Retinal pigment epithelial cell (primary cell): ENCODE measurements around the gene LSP1.

Experiments used
- DNase-seq: peaks from one replicate; pipeline ENCODE4 v3.0.0-alpha.2; 2010; ENCODE audit warnings: low read depth
- H3K4me3 ChIP-seq: 2 replicates; pipeline ENCODE4 v1.5.1; 2011; ENCODE audit warnings: mild to moderate bottlenecking, low read length, control low read depth, moderate library complexity
- CTCF ChIP-seq: conservative IDR thresholded peaks from 2 replicates; pipeline ENCODE4 v1.5.1; 2011; ENCODE audit warnings: low read depth, low read length, control low read depth, inconsistent platforms

Gene LSP1

DNA sequence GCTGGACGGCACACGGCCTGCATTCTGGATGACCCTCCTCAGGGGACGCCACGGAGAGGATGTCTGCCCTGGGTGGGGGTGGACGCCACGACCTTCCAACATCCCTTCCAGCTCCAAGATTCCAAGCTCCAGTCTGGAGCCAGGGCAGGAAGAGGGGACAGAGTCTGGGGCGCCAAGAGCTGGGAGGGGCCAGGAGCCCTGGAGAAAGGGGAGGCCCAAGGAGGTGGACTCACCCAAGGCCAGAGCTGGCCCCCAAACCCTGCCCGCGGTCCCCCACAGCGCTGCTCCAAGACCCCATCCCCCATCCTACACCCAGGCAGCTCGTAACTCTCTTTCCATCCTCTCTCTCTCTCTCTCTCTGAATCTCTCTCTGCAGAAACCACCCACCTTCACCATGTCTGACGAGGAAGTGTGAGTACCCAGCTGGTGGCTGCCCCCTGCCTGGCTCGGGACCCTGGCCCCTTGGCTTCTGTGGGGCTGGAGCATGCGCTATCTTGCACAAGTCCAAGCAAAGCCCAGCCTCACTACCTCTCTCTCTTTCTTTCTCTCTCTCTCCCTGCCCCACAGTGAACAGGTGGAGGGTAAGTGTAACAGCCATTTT is 69.7 kb downstream of the LSP1 start:
- H3K4me3 ChIP-seq: no peak overlapping the region
- no peak for DNase-seq
- no peak for TF ChIP-seq CTCF

GRCh38 chr11:1923201-1923956 is 70.5 kb downstream of the LSP1 start:
- no peak for DNase-seq
- no peak for TF ChIP-seq CTCF
- no peak overlapping the region for H3K4me3 ChIP-seq

DNA sequence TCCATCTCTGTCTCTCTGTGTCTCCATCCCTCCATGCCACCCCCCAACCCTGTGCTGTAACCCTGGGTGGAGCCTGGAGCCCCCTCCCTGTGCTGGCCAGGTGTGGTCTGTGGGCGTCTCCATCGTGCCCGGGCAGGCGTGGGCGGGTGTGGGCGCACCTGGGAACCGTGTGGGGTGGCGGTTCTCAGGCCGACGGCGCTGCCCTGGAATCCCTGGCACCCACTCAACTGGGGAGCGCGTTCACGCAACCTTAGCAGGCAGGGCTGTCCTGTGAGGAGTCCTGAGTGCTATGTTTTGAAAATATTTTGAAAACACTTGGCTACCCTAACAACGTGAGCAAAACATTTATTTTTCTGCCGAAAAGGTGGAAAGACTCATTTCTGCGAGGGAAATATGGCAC is 71.3 kb downstream of the LSP1 start:
- no peak for DNase-seq
- no peak for TF ChIP-seq CTCF
- H3K4me3 ChIP-seq: no peak overlapping the region

DNA sequence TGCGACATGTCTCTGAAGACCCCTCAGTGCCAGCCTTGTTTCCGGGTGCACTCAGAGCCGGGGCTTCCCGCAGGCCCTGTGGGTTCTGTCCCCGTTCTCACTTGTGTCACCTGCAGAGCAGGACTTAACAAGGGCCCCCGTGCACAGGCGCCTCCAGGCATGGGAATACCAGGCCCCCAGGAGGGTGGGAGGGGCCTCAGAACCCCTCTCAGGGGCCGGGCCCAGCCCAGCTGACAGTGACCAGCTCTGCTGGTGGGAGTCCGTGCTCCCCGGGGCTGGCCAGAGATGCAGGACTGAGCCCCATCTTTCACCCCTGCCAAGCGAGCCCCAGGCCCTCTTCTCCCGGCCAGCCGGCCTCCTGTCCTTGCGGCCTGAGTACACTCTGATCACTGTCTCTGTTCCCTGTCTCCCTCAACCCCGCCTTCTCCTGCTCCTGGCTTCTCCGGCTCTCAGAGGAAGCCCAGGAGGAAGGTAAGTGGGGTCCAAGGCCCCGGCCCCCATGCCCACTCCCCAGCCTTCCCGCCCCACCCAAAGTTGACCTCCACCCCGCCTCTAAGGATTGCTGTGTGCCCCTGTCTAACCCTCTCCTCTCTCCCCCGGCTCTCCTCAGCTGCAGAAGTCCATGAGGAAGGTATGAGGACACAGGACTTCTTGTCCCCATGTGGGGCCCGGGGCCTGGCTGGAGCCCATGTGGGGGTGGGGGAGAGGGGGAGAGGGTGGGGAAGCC is 71.9 kb downstream of the LSP1 start:
- TF ChIP-seq CTCF: no peak
- H3K4me3 ChIP-seq: no peak overlapping the region
- DNase-seq: no peak

GRCh38 chr11:1925373-1926155 is 72.7 kb downstream of the LSP1 start:
- no peak for DNase-seq
- H3K4me3 ChIP-seq: no peak overlapping the region
- TF ChIP-seq CTCF: no peak

GRCh38 chr11:1926156-1927025 is 73.5 kb downstream of the LSP1 start:
- TF ChIP-seq CTCF: no peak
- no peak for DNase-seq
- no peak overlapping the region for H3K4me3 ChIP-seq
